ENCODE measurements around the gene ADISSP.

ADISSP gene

DNA sequence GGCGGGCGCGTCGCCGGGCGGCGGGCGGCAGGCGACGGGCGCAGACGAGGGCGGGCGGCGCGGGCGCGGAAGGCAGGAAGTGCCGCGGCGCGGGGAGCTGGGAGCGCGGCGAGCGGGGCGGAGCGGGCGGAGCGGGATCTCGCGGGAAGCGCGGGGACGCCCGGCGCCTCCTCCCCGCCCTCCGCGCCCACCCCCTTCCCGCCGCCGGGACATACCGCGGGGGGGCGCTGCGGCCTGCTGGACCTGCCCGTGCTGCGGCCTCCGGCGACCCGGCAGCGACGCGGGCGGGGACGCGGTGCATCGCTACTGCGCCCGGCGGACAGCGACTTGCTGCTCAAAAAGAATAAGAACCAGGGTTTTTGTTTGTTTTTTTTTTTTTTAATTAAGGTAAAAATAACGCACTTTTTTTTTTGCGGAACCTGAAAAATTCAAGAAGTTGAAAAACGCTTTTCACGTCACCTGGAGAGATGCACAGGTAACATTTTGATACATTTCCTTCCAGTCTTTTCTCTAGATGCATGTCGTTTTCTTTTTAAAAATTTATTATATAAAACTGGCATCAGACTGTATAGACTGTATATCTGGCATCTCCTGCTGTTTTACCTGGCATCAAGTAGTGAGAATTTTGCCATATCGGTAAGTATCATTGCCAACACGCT, 19.2 kb upstream of the ADISSP start, which contains the start of gene CENPB:
Gene CENPB (minus strand): TSS at position 76 of the 659 bp plus-strand sequence. CDS start 257 bp downstream, outside the sequence.
- Histone ChIP-seq H3K4me2 (ENCODE audit: low read length) (peak within 1 kb of the TSS; percentile 96), H4K20me1 (ENCODE audit: insufficient read depth, low read length) (no peaks in the 10 kb centered on the region), H3K27me3 (ENCODE audit: insufficient read depth, low read length) (no peaks in the 10 kb centered on the region), H3F3A (ENCODE audit: insufficient read depth, low read length) (no peaks in the 10 kb centered on the region), H3K9me2 (ENCODE audit: low read depth, low read length) (no peaks in the 10 kb centered on the region), H3K9ac (ENCODE audit: low read length) (peak within 1 kb of the TSS; percentile 79), H3K36me3 (ENCODE audit: insufficient read depth, low read length) (peaks cover 4% of the 10 kb centered on the region), H3K9me3 (ENCODE audit: low read length) (no peaks in the 10 kb centered on the region), H3K4me1 (ENCODE audit: insufficient read depth, low read length, severe bottlenecking) (peaks cover 40% of the 10 kb centered on the region), H3K79me2 (ENCODE audit: insufficient read depth, low read length) (no peaks in the 10 kb centered on the region), H3K4me3 (ENCODE audit: low read depth, low read length, poor library complexity, severe bottlenecking) (peak within 1 kb of the TSS; percentile 73), H2AFZ (ENCODE audit: low read length) (peak within 1 kb of the TSS; percentile 97), H3K27ac (ENCODE audit: low read depth, low read length, poor library complexity, severe bottlenecking) (no peak within 1 kb of the TSS)
- TF ChIP-seq, protein P1, sequence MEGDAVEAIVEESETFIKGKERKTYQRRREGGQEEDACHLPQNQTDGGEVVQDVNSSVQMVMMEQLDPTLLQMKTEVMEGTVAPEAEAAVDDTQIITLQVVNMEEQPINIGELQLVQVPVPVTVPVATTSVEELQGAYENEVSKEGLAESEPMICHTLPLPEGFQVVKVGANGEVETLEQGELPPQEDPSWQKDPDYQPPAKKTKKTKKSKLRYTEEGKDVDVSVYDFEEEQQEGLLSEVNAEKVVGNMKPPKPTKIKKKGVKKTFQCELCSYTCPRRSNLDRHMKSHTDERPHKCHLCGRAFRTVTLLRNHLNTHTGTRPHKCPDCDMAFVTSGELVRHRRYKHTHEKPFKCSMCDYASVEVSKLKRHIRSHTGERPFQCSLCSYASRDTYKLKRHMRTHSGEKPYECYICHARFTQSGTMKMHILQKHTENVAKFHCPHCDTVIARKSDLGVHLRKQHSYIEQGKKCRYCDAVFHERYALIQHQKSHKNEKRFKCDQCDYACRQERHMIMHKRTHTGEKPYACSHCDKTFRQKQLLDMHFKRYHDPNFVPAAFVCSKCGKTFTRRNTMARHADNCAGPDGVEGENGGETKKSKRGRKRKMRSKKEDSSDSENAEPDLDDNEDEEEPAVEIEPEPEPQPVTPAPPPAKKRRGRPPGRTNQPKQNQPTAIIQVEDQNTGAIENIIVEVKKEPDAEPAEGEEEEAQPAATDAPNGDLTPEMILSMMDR (IDR thresholded peaks at IDR 0.05; ENCODE audit: low read length) = peak; percentile 64
- TF ChIP-seq EZH2 (IDR thresholded peaks at IDR 0.05; ENCODE audit: borderline replicate concordance, low read length) = no peak

DNA sequence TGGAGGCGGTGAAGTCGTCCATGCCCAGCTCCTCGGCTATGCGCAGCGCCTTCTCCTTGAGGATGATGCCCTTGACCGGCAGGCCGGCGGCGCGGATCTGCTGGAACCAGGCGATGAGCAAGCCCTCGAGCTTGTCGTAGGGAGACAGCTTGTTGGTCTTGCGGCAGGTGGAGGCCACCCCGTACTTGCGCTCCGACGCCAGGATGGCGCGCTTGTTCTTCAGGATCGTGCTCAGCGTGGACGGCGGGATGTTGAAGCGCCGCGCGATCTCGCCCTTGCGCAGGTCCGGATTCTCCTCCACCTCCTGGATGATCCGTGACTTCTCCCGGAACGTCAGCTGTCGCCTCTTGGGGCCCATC, 18.6 kb upstream of the ADISSP start:
- Histone ChIP-seq H3K9me2 (ENCODE audit: low read depth, low read length) (no peaks in the 10 kb centered on the region), H4K20me1 (ENCODE audit: insufficient read depth, low read length) (no peaks in the 10 kb centered on the region), H3K9me3 (ENCODE audit: low read length) (no peaks in the 10 kb centered on the region), H2AFZ (ENCODE audit: low read length) (no peak overlapping the region), H3K9ac (ENCODE audit: low read length) (peak overlapping the region; percentile 79), H3K4me3 (ENCODE audit: low read depth, low read length, poor library complexity, severe bottlenecking) (peak overlapping the region; percentile 73), H3F3A (ENCODE audit: insufficient read depth, low read length) (no peaks in the 10 kb centered on the region), H3K4me1 (ENCODE audit: insufficient read depth, low read length, severe bottlenecking) (peaks cover 45% of the 10 kb centered on the region), H3K4me2 (ENCODE audit: low read length) (peak overlapping the region; percentile 96), H3K27me3 (ENCODE audit: insufficient read depth, low read length) (no peaks in the 10 kb centered on the region), H3K36me3 (ENCODE audit: insufficient read depth, low read length) (peaks cover 4% of the 10 kb centered on the region), H3K27ac (ENCODE audit: low read depth, low read length, poor library complexity, severe bottlenecking) (no peak overlapping the region), H3K79me2 (ENCODE audit: insufficient read depth, low read length) (no peaks in the 10 kb centered on the region)
- TF ChIP-seq, protein P1 (IDR thresholded peaks at IDR 0.05; ENCODE audit: low read length) = no peak
- TF ChIP-seq EZH2 (IDR thresholded peaks at IDR 0.05; ENCODE audit: borderline replicate concordance, low read length) = no peak

GRCh38 chr20:3785240-3786125, 17.9 kb upstream of the ADISSP start:
- no peaks in the 10 kb centered on the region for H3K9me2 ChIP-seq (ENCODE audit: low read depth, low read length)
- peak overlapping the region; percentile 79 for H3K9ac ChIP-seq (ENCODE audit: low read length)
- H3K36me3 ChIP-seq (ENCODE audit: insufficient read depth, low read length) = peaks cover 4% of the 10 kb centered on the region
- H3K27me3 ChIP-seq (ENCODE audit: insufficient read depth, low read length) = no peaks in the 10 kb centered on the region
- no peaks in the 10 kb centered on the region for H4K20me1 ChIP-seq (ENCODE audit: insufficient read depth, low read length)
- TF ChIP-seq EZH2 (IDR thresholded peaks at IDR 0.05; ENCODE audit: borderline replicate concordance, low read length) = no peak
- TF ChIP-seq, protein P1 (IDR thresholded peaks at IDR 0.05; ENCODE audit: low read length) = no peak
- no peaks in the 10 kb centered on the region for H3K79me2 ChIP-seq (ENCODE audit: insufficient read depth, low read length)
- peak overlapping the region; percentile 73 for H3K4me3 ChIP-seq (ENCODE audit: low read depth, low read length, poor library complexity, severe bottlenecking)
- H3K9me3 ChIP-seq (ENCODE audit: low read length) = no peaks in the 10 kb centered on the region
- H3K27ac ChIP-seq (ENCODE audit: low read depth, low read length, poor library complexity, severe bottlenecking) = no peak overlapping the region
- H2AFZ ChIP-seq (ENCODE audit: low read length) = no peak overlapping the region
- H3F3A ChIP-seq (ENCODE audit: insufficient read depth, low read length) = no peaks in the 10 kb centered on the region
- peak overlapping the region; percentile 96 for H3K4me2 ChIP-seq (ENCODE audit: low read length)
- peaks cover 51% of the 10 kb centered on the region for H3K4me1 ChIP-seq (ENCODE audit: insufficient read depth, low read length, severe bottlenecking)

Measured in OCI-LY1 (cell line).